Esophagus squamous epithelium (tissue), 5 donors: Measurements from ENCODE around the gene DEDD. TPM values are rescaled to one million over a fixed set of nuclear protein-coding genes. Genes with fewer than 3 reads are reported as not detected.

Source experiments
- DNase-seq: peaks from one replicate; lab custom pipeline; 2025; lab: John Stamatoyannopoulos, UW
- H3K27ac ChIP-seq, 4 donors: fragments of 200-600 bp; sonication (generic); one replicate each; pipeline ENCODE4 v1.5.1; 2016 to 2019; ENCODE audit warnings: mild to moderate bottlenecking in 1 of 4
- H3K27me3 ChIP-seq, 4 donors: fragments of 200-600 bp; sonication (generic); 1 replicate in 3 of 4; 2 replicates in 1 of 4; pipeline versions ENCODE4 v1.5.1 to v1.6.0; 2017 to 2021; ENCODE audit warnings: antibody characterized with exemption in 1 of 4
- H3K36me3 ChIP-seq, 3 donors: fragments of 200-600 bp; sonication (generic); one replicate each; pipeline ENCODE4 v1.5.1; 2016 to 2019
- H3K4me1 ChIP-seq, 3 donors: fragments of 200-600 bp; sonication (generic); one replicate each; pipeline ENCODE4 v1.5.1; 2017 to 2019
- H3K4me3 ChIP-seq, 4 donors: fragments of 200-600 bp; sonication (generic); 1 replicate in 3 of 4; 2 replicates in 1 of 4; pipeline ENCODE4 v1.5.1; 2016 to 2019; ENCODE audit warnings: mild to moderate bottlenecking in 2 of 4, moderate library complexity in 1 of 4
- H3K9me3 ChIP-seq, 3 donors: fragments of 200-600 bp; sonication (generic); one replicate each; pipeline ENCODE4 v1.5.1; 2016 to 2019
- CTCF ChIP-seq, 6 experiments: fragments of 450-650 bp in 4 of 6; fragments of 200-600 bp in 2 of 6; sonication (generic) in 2 of 6; IDR thresholded peaks; one replicate each; pipeline ENCODE4 v1.5.1; 2016 to 2019; ENCODE audit warnings: antibody characterized with exemption in 6 of 6, mild to moderate bottlenecking in 4 of 6, moderate library complexity in 4 of 6
- POLR2A ChIP-seq, 4 donors: fragments of 450-650 bp; IDR thresholded peaks; one replicate each; pipeline ENCODE4 v1.6.1; 2017; ENCODE audit warnings: antibody characterized with exemption in 4 of 4, mild to moderate bottlenecking in 4 of 4, moderate library complexity in 3 of 4
- WGBS, 2 donors: methylation state at CpG; one replicate each; pipeline ENCODE4 v1.1.5; 2018; 5-methylcytosine and 5-hydroxymethylcytosine counted together
- intact Hi-C: fragments of 100-400 bp; cut with DNase I; formaldehyde crosslinking; loops from one replicate; pipeline ENCODE4 v1.15.0; 2022
- total RNA-seq, 4 donors: library from RNA; depleted of rRNA; stranded (reverse); fragments of >200 nt; gene quantifications; one replicate each; pipeline ENCODE4 v1.1.0, GENCODE V29; 2016
- donor health status: DM: yes; HTN: yes; CAD: no.

Gene DEDD
- total RNA-seq, 4 donors from 2014 or later, result 16.6 to 32.8 (median 27.2) TPM

GRCh38 chr1:161111527-161111926 is 20.9 kb downstream of the DEDD start:
- Histone ChIP-seq H3K36me3 (peaks cover 0 to 14% (median 0%) of the 10 kb centered on the region in 3 donors), H3K27me3 (no peaks in the 10 kb centered on the region), H3K4me3 (no peak overlapping the region), H3K9me3 (no peaks in the 10 kb centered on the region), H3K4me1 (peaks cover 4 to 52% (median 13%) of the 10 kb centered on the region in 3 donors), H3K27ac (no peak overlapping the region)
- WGBS, 2 donors, result 84 to 87% methylated on average over 2 of the region's 2 CpGs
- no peak for TF ChIP-seq CTCF (IDR thresholded peaks at IDR 0.05)
- no peak for DNase-seq
- intact Hi-C loops, result no loop called here

DNA sequence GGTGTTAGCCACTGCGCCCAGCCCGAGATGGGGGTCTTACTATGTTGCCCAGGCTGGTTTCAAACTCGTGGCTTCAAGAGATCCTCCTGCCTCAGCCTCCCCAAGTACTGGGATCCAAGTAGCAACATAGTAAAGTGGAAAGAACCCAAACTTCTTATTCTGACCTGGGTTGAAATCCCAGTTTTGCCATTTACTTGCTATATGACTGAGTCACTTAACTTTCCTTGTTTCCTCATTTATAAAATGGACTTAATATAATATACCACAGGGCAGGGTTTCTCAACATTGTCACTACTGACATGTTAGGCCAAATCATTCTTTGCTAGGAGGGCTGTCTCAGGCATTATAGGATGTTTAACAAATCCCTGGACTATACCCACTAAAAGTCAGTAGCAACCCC is 21.4 kb downstream of the DEDD start:
- Histone ChIP-seq H3K9me3 (no peaks in the 10 kb centered on the region), H3K27me3 (no peaks in the 10 kb centered on the region), H3K4me1 (peaks cover 4 to 48% (median 9%) of the 10 kb centered on the region in 3 donors), H3K27ac (no peak overlapping the region), H3K4me3 (no peak overlapping the region), H3K36me3 (peaks cover 0 to 18% (median 0%) of the 10 kb centered on the region in 3 donors)
- WGBS, 2 donors, result 75 to 96% methylated on average over 3 of the region's 3 CpGs
- intact Hi-C loops, result no loop called here
- TF ChIP-seq CTCF (IDR thresholded peaks at IDR 0.05), result no peak
- TF ChIP-seq POLR2A (IDR thresholded peaks at IDR 0.05), result no peak
- DNase-seq, result no peak

GRCh38 chr1:161106431-161106830 is 26.0 kb downstream of the DEDD start:
- Histone ChIP-seq H3K4me1 (peaks cover 0 to 22% (median 0%) of the 10 kb centered on the region in 3 donors), H3K36me3 (peaks cover 0 to 40% (median 9%) of the 10 kb centered on the region in 3 donors), H3K27me3 (no peaks in the 10 kb centered on the region), H3K27ac (no peak overlapping the region), H3K9me3 (no peaks in the 10 kb centered on the region), H3K4me3 (no peak overlapping the region)
- intact Hi-C loops, result no loop called here
- no peak for DNase-seq
- 87 to 92% methylated on average over 1 of the region's 1 CpG for WGBS, 2 donors
- no peak for TF ChIP-seq CTCF (IDR thresholded peaks at IDR 0.05)
- TF ChIP-seq POLR2A (IDR thresholded peaks at IDR 0.05), result no peak

DNA sequence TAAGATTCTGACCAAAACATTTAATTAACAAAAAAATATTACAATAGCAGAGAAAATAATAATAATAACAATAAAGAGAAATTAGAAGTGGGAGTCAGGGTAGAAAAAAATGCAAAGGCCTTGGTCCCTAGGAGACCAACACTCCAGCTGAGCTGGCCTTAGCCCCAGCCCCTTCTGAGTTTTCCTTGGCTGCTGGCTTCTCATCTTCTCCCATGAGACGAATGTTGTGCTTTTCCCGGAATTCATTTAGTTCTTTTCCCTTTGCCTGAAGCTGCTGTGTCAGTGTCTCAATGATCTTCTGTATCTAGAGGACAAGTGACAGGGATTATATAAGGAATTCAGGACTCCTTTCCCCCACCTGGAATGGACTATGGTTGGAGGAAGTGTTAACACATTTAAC is 31.9 kb downstream of the DEDD start:
- no peak for DNase-seq
- WGBS, 2 donors, result 63 to 65% methylated on average over 2 of the region's 2 CpGs

More for the DNA sequence above, 31.9 kb downstream of the DEDD start:
- Histone ChIP-seq H3K27me3 (no peaks in the 10 kb centered on the region), H3K9me3 (no peaks in the 10 kb centered on the region), H3K4me3 (no peak overlapping the region), H3K4me1 (peaks cover 21 to 61% (median 30%) of the 10 kb centered on the region in 3 donors), H3K36me3 (peaks cover 0 to 44% (median 18%) of the 10 kb centered on the region in 3 donors), H3K27ac (no peak overlapping the region)
- TF ChIP-seq POLR2A (IDR thresholded peaks at IDR 0.05), result no peak
- TF ChIP-seq CTCF (IDR thresholded peaks at IDR 0.05), result no peak
- intact Hi-C loops, result no loop called here
